Measurements from ENCODE around the gene ABCF1. TPM values are rescaled to one million over a fixed set of nuclear protein-coding genes. Genes with fewer than 3 reads are reported as not detected.

ABCF1 gene
- total RNA-seq, 1 experiment from 2014 or later: 53.3 TPM

GRCh38 chr6:30583921-30584320 lies 12.7 kb downstream of the ABCF1 start:
- H3K9ac ChIP-seq (ENCODE audit: low read length): no peak overlapping the region
- TF ChIP-seq POLR2A (IDR thresholded peaks at IDR 0.05; ENCODE audit: borderline replicate concordance, extremely low read depth, insufficient read depth, insufficient read length) (no peak), EGR1 (IDR thresholded peaks at IDR 0.05; ENCODE audit: low read depth) (no peak), SIN3A (IDR thresholded peaks at IDR 0.05; ENCODE audit: low read depth) (no peak), MAX (IDR thresholded peaks at IDR 0.05) (no peak), ZBTB33 (IDR thresholded peaks at IDR 0.05; ENCODE audit: extremely low read depth, insufficient replicate concordance, low read length) (no peak), ZNF274 (IDR thresholded peaks at IDR 0.05; ENCODE audit: low read depth, low read length) (no peak), TCF7L2 (IDR thresholded peaks at IDR 0.05; ENCODE audit: borderline replicate concordance, extremely low read depth, insufficient read depth, insufficient read length) (no peak), ZFX (IDR thresholded peaks at IDR 0.05) (no peak), REST (IDR thresholded peaks at IDR 0.05; ENCODE audit: low read depth) (no peak), ATF3 (IDR thresholded peaks at IDR 0.05) (no peak), SRF (IDR thresholded peaks at IDR 0.05; ENCODE audit: low read depth) (no peak), RAD21 (IDR thresholded peaks at IDR 0.05; ENCODE audit: low read depth) (no peak), POLR2AphosphoS5 (IDR thresholded peaks at IDR 0.05; ENCODE audit: low read depth, low read length) (no peak), EZH2 (IDR thresholded peaks at IDR 0.05) (no peak), ELF1 (IDR thresholded peaks at IDR 0.05; ENCODE audit: borderline replicate concordance, low read depth) (no peak)
- peaks cover 63 to 73% of the 10 kb centered on the region in 2 experiments for H3K36me3 ChIP-seq (ENCODE audit: control insufficient read depth in 1 of 2, insufficient read depth in 2 of 2, low read length in 2 of 2)
- BruUV-seq (replicated peaks): no TSS peak
- intact Hi-C loops (cut with micrococcal nuclease): no loop called here
- H3K4me2 ChIP-seq (ENCODE audit: low read length): no peak overlapping the region
- peaks cover 10% of the 10 kb centered on the region; the same call in 1 of the 2 replicates for H3K79me2 ChIP-seq (ENCODE audit: insufficient read depth, low read length)
- DNase-seq (ENCODE audit: low read depth, low spot score) (no peak), ATAC-seq (no peak)
- H4K20me1 ChIP-seq (ENCODE audit: insufficient read depth): no peaks in the 10 kb centered on the region
- H3K9me2 ChIP-seq (ENCODE audit: insufficient read depth): no peaks in the 10 kb centered on the region
- no peaks in the 10 kb centered on the region for H3K9me3 ChIP-seq (ENCODE audit: control insufficient read depth in 1 of 2, insufficient read depth in 1 of 2, low read depth in 1 of 2, low read length in 2 of 2)
- H2AFZ ChIP-seq (ENCODE audit: low read depth, low read length, poor library complexity, severe bottlenecking): no peak overlapping the region
- no peak overlapping the region for H3K4me3 ChIP-seq (replicated peaks in 1 of 2; ENCODE audit: low read depth in 1 of 2, low read length in 2 of 2)
- RAD21 ChIA-PET (ENCODE audit: low non-redundant PET in 1 of 2, low total read pairs in 2 of 2, uncharacterized antibody in 2 of 2, unreplicated experiment in 2 of 2): no interaction called here
- H3K27ac ChIP-seq (ENCODE audit: low read depth, low read length): no peak overlapping the region
- POLR2A ChIA-PET: interaction anchor here (1.7 kb wide), 1 partner anchor 9 kb away, joined by 4 read pairs; no protein-coding TSS in a partner anchor
- no peaks in the 10 kb centered on the region for H3K4me1 ChIP-seq (ENCODE audit: control insufficient read depth in 1 of 2, insufficient read depth in 2 of 2, low read length in 2 of 2)
- CTCF ChIA-PET: no interaction called here
- H3K27me3 ChIP-seq (ENCODE audit: insufficient read depth, low read length): no peaks in the 10 kb centered on the region

Data from HCT116 (cell line).